Brain microvascular endothelial cell (primary cell): ENCODE data around the gene TMED4.

Source experiments
- DNase-seq: peaks from one replicate; pipeline ENCODE4 v3.0.0-alpha.2; 2020
- H3K27ac ChIP-seq: fragments of 250-450 bp; sonication (Bioruptor Pico); 2 replicates; pipeline ENCODE4 v1.5.1; 2020; ENCODE audit warnings: mild to moderate bottlenecking, moderate library complexity
- H3K27me3 ChIP-seq: fragments of 250-450 bp; sonication (Bioruptor Pico); replicated peaks from 2 replicates; pipeline ENCODE4 v1.5.1; 2020; ENCODE audit warnings: mild to moderate bottlenecking
- H3K36me3 ChIP-seq: fragments of 250-450 bp; sonication (Bioruptor Pico); replicated peaks from 2 replicates; pipeline ENCODE4 v1.5.1; 2020; ENCODE audit warnings: mild to moderate bottlenecking
- H3K4me3 ChIP-seq: 2 replicates; pipeline ENCODE4 v1.5.1; 2011; ENCODE audit warnings: low read depth, mild to moderate bottlenecking, control low read depth, low read length, moderate library complexity
- CTCF ChIP-seq: IDR thresholded peaks from 2 replicates; pipeline ENCODE4 v1.5.1; 2011; ENCODE audit warnings: low read depth, mild to moderate bottlenecking, moderate library complexity, low read length, control low read depth, inconsistent platforms; ENCODE audit errors: missing control alignments
- in situ Hi-C: cut with HindIII; loops from 2 replicates; pipeline ENCODE4 v1.10.0; 2017; ENCODE audit warnings: low sequenced_read_pairs, low pct_ligation_motif_present

The TMED4 gene

GRCh38 chr7:44587843-44588711 is 6.0 kb upstream of the TMED4 start:
- Histone ChIP-seq H3K36me3 (no peaks in the 10 kb centered on the region), H3K27ac (no peak overlapping the region), H3K27me3 (no peaks in the 10 kb centered on the region), H3K4me3 (no peak overlapping the region)
- in situ Hi-C loops, result no loop called here
- TF ChIP-seq CTCF, result peak; percentile 48
- DNase-seq, result peak; percentile 63

GRCh38 chr7:44583146-44583865 is 1.3 kb upstream of the TMED4 start:
- DNase-seq, result no peak
- in situ Hi-C loops, result no loop called here
- no peak overlapping the region for H3K27ac ChIP-seq
- peaks cover 8% of the 10 kb centered on the region for H3K36me3 ChIP-seq
- H3K4me3 ChIP-seq, result peak overlapping the region; percentile 86
- no peaks in the 10 kb centered on the region for H3K27me3 ChIP-seq
- no peak for TF ChIP-seq CTCF

- no peak for TF ChIP-seq CTCF
- DNase-seq, result no peak
These were observed 819 bp downstream of the TMED4 start for GRCh38 chr7:44580945-44581878.

GRCh38 chr7:44576228-44576627 is 5.8 kb downstream of the TMED4 start:
- DNase-seq, result no peak

More at GRCh38 chr7:44580945-44581878, 819 bp downstream of the TMED4 start:
- peak overlapping the region; percentile 86 for H3K4me3 ChIP-seq
- H3K36me3 ChIP-seq, result peaks cover 12% of the 10 kb centered on the region
- peak overlapping the region; percentile 19 for H3K27ac ChIP-seq
- in situ Hi-C loops, result no loop called here
- H3K27me3 ChIP-seq, result no peaks in the 10 kb centered on the region

More at GRCh38 chr7:44576228-44576627, 5.8 kb downstream of the TMED4 start:
- Histone ChIP-seq H3K27ac (no peak overlapping the region), H3K4me3 (no peak overlapping the region), H3K27me3 (no peaks in the 10 kb centered on the region), H3K36me3 (peaks cover 32% of the 10 kb centered on the region)
- in situ Hi-C loops, result no loop called here
- TF ChIP-seq CTCF, result no peak
